GM19452 (cell line): ENCODE data around the gene YIPF5.

ENCODE experiments used
- ATAC-seq: cut with Tn5 transposase; IDR thresholded peaks from one replicate; pipeline ENCODE4 v1.9.1; 2021; ENCODE audit not compliant: unreplicated experiment

The YIPF5 gene

DNA sequence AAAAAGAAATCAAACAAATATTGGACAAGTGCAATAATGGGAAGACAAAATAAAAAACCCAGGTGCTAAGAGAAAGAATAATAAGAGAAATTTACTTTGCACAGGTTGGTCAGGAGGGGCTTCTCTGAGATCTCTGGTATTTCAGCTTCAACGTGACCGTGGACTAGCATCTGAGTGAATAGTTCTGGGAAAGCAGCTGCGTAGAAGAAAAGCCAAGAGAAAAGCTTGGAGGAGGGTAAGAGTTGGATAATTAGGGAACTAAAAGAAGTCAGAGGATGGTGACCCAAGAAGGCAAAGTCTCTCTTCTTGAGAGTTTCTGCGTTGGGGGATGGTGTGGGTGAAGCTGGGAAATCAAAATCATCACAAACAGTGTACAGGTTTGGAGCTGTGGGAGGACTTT is 41.6 kb downstream of the YIPF5 start:
- no peak for ATAC-seq

- ATAC-seq = no peak
Measured at GRCh38 chr5:144126707-144127106, 43.8 kb downstream of the YIPF5 start.

DNA sequence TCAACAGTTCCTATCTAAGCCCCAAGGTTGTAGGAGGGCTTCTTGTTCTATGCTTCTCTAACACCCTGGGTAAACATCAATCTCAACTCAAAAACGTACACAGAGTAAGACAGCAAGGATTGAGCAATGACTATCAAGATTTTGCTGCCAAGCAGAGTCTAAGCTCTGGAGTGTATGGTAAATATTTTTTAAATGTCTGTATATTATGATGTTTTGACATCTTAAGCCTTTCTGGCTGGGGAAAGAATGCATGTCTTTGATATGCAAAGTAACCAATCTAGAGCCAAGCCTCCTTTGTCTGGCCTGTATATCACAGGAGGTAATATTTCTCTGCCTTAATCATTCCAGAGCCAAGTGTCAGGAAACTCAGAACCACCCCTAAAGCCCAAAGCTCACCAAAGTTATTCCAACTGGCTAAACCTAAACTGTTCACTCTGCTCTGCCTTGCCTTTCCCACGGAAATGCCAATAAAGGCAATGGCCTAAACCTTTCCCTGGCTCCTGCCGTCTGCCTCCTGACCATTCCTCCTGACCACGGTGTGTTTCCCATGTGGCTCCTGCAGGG is 45.2 kb downstream of the YIPF5 start:
- ATAC-seq = no peak

DNA sequence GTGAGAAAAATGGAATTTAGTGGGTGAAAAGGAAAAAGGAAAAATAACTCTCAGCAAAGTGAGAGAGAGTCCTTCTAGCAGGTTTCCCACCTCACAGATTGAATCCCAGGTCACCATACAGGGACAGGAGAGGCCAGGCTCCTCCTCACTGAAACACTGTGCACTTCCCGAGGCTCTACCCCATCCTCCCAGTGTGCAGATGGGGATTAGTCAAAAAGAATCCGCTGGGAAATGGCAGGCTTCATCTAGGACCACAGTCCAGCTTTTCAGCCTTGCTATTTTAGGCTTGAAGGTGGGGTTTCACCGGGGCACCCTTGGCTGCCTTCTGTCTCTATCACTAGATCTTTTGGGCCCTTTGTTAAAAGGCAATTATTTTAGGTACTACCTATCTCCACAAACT is 47.8 kb downstream of the YIPF5 start:
- ATAC-seq = no peak

GRCh38 chr5:144122081-144122480 is 48.4 kb downstream of the YIPF5 start:
- no peak for ATAC-seq

DNA sequence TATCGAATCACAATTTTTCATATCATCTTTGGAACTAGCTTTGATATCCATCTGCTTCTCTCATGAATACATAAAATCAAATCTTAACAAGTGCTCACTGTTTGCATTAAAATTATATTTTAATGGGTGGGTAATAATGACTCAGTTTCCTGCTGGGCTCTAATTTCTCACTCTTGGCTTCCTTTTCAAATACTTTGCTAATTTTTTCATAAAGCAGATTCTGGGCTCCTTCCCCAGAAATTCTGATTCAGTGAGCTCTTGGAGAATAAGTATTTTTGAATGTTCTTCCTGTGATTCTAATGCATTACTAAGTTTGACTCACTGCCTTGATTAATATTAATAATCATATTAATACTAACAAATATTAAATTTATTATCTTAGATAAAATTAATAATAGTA is 48.9 kb downstream of the YIPF5 start:
- ATAC-seq = no peak

GRCh38 chr5:144120661-144121180 is 49.7 kb downstream of the YIPF5 start:
- no peak for ATAC-seq

DNA sequence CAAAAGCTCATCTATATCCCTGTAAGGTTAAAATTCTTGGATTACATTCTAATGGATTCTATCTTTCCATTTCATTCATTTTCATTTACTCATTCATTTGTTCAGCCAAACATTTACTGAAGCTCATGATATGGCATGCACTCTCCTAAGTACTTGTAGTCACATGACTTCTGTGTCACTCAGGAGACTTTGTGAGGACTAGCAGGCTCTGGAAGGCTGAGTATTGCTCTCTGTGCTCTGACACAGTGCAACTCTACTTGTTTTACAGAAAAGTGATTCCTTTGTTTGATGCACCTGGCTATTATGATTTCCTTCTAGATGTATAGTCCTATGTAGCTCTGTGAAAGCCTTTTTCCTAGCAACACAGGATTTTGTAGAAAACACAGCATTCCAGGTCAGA is 53.0 kb downstream of the YIPF5 start:
- no peak for ATAC-seq

DNA sequence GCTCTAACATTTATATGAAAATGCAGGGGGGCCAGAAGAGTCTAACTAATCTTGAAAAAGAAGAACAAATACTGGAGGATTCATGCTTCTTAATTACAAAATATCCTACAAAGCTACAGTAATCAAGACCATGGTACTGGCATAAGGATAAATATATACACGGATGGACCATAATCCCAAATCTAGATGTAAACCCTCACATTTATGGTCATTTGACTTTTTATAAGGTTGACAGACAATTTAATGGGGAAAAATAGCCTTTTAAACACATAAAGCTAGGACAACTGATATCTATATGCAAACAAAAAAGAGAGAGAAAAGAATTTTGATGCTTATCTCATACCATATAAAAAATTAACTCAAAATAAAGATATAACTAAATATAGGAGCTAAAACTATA is 55.9 kb downstream of the YIPF5 start:
- ATAC-seq = no peak
